ENCODE data around the gene KSR2. TPM values are rescaled to one million over a fixed set of nuclear protein-coding genes. Genes with fewer than 3 reads are reported as not detected.

KSR2 gene
- total and polyA plus RNA-seq, 2 of the 4 experiments (the other 2 are of a cell fraction) = not detected

- in situ Hi-C loops (cut with MboI; ENCODE audit: low sequenced_read_pairs) (no loop called here), dilution Hi-C loops (cut with HindIII; ENCODE audit: low sequenced_read_pairs, unreplicated experiment) (no loop called here), intact Hi-C loops (cut with micrococcal nuclease) (no loop called here)
- Histone ChIP-seq H2BK5ac (ENCODE audit: low read depth, low read length, poor library complexity, severe bottlenecking) (no peak overlapping the region), H4K91ac (ENCODE audit: insufficient read depth, low read depth, low read length) (no peak overlapping the region), H3K4ac (ENCODE audit: low read depth, low read length) (no peak overlapping the region), H3K4me3 (ENCODE audit: insufficient read depth, low read depth, low read length) (no peak overlapping the region), H2BK20ac (ENCODE audit: low read depth, low read length) (no peak overlapping the region), H2AK5ac (ENCODE audit: low read depth, low read length) (no peak overlapping the region), H3K23ac (ENCODE audit: low read depth, low read length) (no peak overlapping the region), H3K4me1 (ENCODE audit: control insufficient read depth, insufficient read depth, low read length) (no peaks in the 10 kb centered on the region), H2AK9ac (replicated peaks; ENCODE audit: low read depth, low read length, poor library complexity) (no peak overlapping the region), H3K56ac (ENCODE audit: extremely low read depth, insufficient read depth, low read length) (no peak overlapping the region), H3K79me1 (ENCODE audit: low read depth in 1 of 2, low read length in 2 of 2) (no peaks in the 10 kb centered on the region), H3K9me1 (ENCODE audit: insufficient read depth, low read length) (no peaks in the 10 kb centered on the region), H3K9me3 (ENCODE audit: control insufficient read depth, insufficient read depth, low read length) (peaks cover 27% of the 10 kb centered on the region), H3K9ac (ENCODE audit: low read depth, low read length) (no peak overlapping the region), H3K4me2 (ENCODE audit: low read depth, low read length) (no peak overlapping the region), H3K27ac (ENCODE audit: insufficient read depth, low read length) (no peak overlapping the region), H2AFZ (replicated peaks; ENCODE audit: low read length, poor library complexity) (no peak overlapping the region), H4K8ac (ENCODE audit: low read depth in 2 of 2, low read length in 2 of 2) (no peak overlapping the region), H3K27me3 (ENCODE audit: control insufficient read depth, insufficient read depth, low read length) (no peaks in the 10 kb centered on the region), H3K14ac (replicated peaks; ENCODE audit: low read depth, low read length) (no peak overlapping the region), H4K5ac (ENCODE audit: low read depth, low read length) (no peak overlapping the region), H2BK15ac (ENCODE audit: low read depth, low read length) (no peak overlapping the region), H3K36me3 (ENCODE audit: control insufficient read depth, insufficient read depth, low read length) (no peaks in the 10 kb centered on the region), H3K18ac (ENCODE audit: low read depth, low read length) (no peak overlapping the region), H4K20me1 (ENCODE audit: insufficient read depth, low read length) (no peaks in the 10 kb centered on the region), H2BK120ac (ENCODE audit: low read depth, low read length) (no peak overlapping the region)
- no peak for DNase-seq
- 20% methylated on average over 2 of the region's 6 CpGs; no CpG with 5 or more reads in 1 of the 2 experiments for WGBS, 2 experiments (ENCODE audit: extremely low coverage in 2 of 2, insufficient read length in 1 of 2)
- ATAC-seq (ENCODE audit: low read depth) = no peak
- TF ChIP-seq MXI1 (IDR thresholded peaks at IDR 0.05; ENCODE audit: borderline replicate concordance, low read depth, low read length) (no peak), CTCF (conservative IDR thresholded peaks at IDR 0.05; ENCODE audit: low read depth, low read length) (no peak), ELK1 (IDR thresholded peaks at IDR 0.05; ENCODE audit: borderline replicate concordance, low read depth, low read length) (no peak), SMC3 (IDR thresholded peaks at IDR 0.05; ENCODE audit: low read depth, low read length) (no peak), CHD1 (IDR thresholded peaks at IDR 0.05; ENCODE audit: low read depth, low read length) (no peak), MAFK (IDR thresholded peaks at IDR 0.05; ENCODE audit: low read depth, low read length) (no peak), RFX5 (IDR thresholded peaks at IDR 0.05; ENCODE audit: low read depth, low read length) (no peak)
- ChIA-PET POLR2A (ENCODE audit: unreplicated experiment) (no interaction called here), CTCF (no interaction called here)
- BruUV-seq (replicated peaks) = no TSS peak
Measured at GRCh38 chr12:117430246-117430645, 538.5 kb downstream of the KSR2 start.

Measured in IMR-90 (cell line).